HG03439 (cell line): ENCODE results near the gene CRISPLD2.
A peak's percentile ranks its signal among the peaks of the same experiment; 100 is the strongest.

Experiments
- ATAC-seq: cut with Tn5 transposase; IDR thresholded peaks from one replicate; pipeline ENCODE4 v1.9.1; 2021; ENCODE audit warnings: mild to moderate bottlenecking, moderate library complexity; ENCODE audit not compliant: unreplicated experiment

CRISPLD2 gene

GRCh38 chr16:84948851-84949610, 129.2 kb downstream of the CRISPLD2 start:
- no peak for ATAC-seq

DNA sequence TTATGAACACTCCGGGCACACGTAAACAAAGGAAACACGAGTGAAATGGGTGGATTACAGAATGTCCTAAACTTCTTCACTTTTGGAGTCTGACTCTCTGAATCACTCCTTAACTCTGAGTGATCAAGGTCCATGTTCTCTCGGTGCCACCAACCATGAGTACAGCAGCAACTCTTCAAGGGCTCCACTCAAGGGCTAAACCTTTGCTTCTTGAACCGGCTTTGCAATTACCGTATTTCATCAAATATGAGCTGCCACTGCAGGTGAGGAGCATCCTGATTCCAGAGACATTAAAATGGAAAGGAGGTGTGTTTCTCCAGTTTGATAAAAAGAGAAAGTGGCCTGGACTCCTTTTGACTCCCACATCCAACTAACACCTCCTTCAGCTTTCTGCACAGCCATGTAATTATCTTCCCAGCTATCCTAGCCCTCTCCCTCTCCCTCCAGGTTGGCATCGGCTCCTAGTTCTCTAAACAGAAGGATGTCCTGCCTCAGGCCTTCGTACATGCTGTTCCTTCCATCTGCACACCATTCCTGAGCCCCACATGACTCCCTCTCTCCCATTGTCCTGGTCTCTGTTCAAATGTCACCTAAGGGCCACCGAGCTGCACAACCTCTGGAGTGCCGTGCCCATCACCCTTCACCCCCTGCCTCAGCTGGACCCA, 130.1 kb downstream of the CRISPLD2 start:
- no peak for ATAC-seq

DNA sequence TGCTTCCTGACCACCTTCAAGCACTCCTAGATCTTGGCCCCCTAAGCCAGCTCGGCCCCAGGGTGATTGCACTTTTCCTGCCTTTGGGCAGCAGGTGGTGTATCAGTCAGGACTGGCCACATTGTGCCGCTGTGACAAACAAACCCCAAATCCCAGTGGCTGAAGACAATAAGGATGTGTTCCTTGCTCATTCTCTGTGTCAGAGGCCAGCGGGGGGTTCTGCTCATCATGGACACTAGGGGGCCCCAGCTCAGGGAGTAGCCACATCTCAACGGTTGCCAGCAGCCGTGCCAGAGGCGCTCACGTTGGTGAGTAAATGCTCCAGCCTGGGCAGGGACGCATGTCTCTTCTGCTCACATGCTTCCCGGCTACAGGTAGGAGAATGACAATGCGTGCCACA, 131.1 kb downstream of the CRISPLD2 start:
- no peak for ATAC-seq

DNA sequence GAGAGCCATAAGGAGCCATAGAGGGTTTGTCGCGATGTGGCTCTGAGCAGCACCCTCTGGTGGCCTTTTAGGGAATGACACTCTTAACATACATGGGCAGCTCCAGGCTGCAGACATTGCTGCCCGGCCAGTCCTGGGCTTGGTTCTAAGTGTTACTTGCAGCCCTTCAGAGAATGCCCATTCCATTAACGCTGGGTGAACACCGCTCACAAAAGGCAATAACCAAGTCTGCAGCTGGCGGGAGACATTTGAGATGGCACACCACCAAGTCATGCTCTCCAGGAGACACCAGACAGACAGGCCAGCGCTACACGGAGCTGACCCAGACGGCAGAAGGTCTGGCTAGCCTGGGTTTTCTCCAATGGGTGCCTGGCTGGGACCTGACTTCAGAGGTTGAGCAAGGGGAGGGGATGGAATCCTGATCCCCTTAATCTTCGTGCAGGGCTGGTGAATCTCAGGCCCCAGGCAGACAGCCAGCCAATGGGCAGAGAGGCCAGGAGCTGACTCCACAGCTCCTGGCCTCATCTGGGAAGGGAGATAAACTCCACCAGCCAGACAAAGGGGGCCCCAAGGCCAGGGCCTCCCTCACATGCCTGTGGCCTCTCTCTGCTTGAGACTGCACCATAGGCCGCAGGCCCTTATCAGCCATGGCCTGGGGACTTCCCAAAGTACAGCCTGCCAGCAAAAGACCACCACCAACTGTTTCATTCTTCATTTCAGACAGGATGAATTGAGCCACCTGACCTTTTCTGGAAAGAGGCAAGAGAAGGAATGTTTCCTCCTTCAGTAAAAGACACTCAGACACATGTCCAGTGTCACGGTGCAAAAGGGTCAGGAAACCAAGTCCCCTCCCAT, 132.8 kb downstream of the CRISPLD2 start:
- ATAC-seq, result peak; percentile 60

GRCh38 chr16:84953190-84953746, 133.5 kb downstream of the CRISPLD2 start:
- ATAC-seq, result no peak

DNA sequence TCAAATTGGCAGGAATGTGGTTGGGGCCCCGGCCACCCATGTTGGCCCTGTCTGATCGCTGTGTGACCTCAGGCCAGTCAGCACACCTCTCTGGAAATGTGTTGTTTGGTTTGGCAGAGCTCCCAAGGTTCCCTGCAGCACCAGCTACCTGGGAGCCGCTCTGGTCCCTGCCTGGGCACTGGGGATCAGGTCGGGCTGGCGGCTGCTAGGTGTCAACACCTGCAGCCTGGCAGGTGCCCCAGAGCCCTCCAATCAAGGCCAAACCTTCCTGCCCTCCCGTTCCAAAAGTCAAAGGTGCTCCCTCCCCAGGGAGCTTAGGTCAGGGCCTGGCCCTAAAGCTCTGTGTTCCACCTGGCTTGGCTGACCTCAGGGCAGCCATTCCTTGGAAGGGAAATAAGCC, 135.6 kb downstream of the CRISPLD2 start:
- no peak for ATAC-seq

DNA sequence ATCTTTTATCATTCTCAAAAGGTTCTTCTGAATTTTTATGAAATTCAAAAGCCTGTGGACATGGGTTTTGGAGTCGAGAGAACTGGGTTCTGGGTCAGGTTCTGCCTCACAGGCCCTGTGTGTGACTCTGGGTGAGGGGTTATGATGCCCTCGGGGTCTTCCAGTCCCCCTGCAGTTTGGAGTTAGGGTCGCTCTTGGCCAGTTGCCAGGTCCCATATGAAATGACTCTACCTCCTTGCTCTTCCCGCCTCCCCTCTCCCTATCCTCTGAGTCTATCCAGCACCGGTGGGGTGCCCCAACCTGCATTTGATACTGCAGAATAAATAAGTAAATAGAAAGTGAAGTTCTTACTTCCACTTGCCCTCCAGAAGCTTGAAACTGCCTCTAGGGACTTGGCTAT, 137.4 kb downstream of the CRISPLD2 start:
- no peak for ATAC-seq

- no peak for ATAC-seq
These were observed 138.0 kb downstream of the CRISPLD2 start for GRCh38 chr16:84957792-84958191.
